ENCODE measurements around the gene ZNF605.
"Not testable (repeated sequence)": the region's sequence is repeated elsewhere in the genome, so short reads cannot be mapped to it uniquely, and the experiment has no call there.

The ZNF605 gene

GRCh38 chr12:132904718-132905328 lies 51.3 kb downstream of the ZNF605 start:
- DNase-seq (ENCODE audit: low read depth), result peak; percentile 61

GRCh38 chr12:132899033-132899432 lies 57.1 kb downstream of the ZNF605 start:
- DNase-seq (ENCODE audit: low read depth), result peak; percentile 57

GRCh38 chr12:132888852-132889251 lies 67.3 kb downstream of the ZNF605 start:
- DNase-seq (ENCODE audit: low read depth), result no peak

DNA sequence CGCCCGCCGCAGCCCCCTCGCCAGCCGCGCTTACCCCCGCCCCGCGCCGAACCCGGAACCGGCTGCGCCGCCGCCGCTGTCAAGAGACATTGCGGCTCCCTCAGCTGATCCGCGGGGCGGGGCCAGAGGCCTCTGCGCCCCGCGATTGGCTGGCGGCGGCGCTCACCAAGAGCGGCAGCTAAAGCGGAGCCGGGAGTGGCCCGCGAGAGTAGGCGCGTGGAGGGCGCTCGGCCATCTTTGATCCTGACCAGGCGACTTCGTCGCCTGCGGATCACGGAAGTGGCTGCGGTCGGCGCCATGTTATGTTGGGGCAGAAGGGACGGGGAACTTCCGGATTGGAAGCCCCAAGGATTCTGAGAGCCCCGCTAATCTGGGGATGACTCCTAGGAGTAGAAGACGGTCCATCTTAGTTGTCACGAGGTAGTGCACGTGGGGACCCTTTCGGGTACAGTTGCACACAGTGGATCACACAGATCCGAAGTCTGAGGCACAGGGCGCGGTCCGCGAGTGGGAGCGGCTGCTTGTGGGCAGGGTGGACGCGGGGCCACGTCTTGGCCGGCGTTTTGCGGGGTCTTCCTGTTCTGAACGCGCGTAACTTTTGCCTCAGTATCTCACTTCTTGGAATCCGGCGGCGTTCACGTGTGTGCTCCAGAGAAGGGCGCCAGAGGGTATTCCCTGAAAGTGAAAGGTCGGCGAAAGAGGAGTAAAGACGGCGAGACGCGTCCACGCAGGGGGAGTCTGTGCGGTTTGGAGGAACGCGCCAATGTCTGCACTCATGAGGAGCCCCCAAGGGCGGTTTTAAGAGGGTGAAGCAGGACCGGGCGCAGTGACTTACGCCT lies 68.4 kb downstream of the ZNF605 start, which contains the start of gene CHFR:
TSS of gene CHFR (minus strand) at position 93 of the 839 bp plus-strand sequence. CDS start 277 bp downstream, outside the sequence.
- peak; percentile 99 for DNase-seq (ENCODE audit: low read depth)

- DNase-seq (ENCODE audit: low read depth), result peak; percentile 12
Measured at GRCh38 chr12:132886529-132887477, 69.3 kb downstream of the ZNF605 start.

GRCh38 chr12:132881818-132882217 lies 74.3 kb downstream of the ZNF605 start:
- DNase-seq (ENCODE audit: low read depth), result peak; percentile 94

DNA sequence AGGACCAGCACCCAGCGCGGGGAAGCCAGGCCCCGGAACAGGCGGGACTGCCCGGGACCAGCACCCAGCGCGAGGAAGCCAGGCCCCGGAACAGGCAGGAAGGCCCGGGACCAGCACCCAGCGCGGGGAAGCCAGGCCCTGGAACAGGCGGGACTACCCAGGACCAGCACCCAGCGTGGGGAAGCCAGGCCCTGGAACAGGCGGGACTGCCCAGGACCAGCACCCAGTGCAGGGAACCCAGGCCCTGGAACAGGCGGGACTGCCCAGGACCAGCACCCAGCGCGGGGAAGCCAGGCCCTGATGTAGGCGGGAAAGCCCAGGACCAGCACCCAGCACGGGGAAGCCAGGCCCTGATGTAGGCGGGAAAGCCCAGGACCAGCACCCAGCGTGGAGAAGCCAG lies 81.5 kb downstream of the ZNF605 start:
- not testable (repeated sequence) for DNase-seq (ENCODE audit: low read depth)

GRCh38 chr12:132874175-132874574 lies 81.9 kb downstream of the ZNF605 start:
- DNase-seq (ENCODE audit: low read depth), result no peak

DNA sequence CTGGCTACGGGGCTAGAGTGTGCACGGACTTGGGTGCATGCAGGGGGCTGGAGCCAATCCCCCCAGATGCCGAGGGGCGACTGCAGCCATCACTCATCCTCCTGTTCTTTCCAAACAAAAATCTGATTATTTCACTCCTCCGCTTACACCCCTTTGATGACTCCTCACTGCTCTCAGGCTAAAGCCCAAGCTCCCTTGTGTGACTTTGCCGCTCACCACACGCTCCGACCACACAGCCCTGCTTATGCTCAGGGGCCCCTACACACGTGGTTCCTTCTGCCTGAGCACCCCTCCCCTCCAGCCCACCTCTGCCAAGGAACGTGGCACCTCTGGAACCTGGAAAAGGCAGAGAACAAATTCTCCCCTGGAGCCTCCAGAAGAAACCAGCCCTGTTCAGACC lies 82.4 kb downstream of the ZNF605 start:
- DNase-seq (ENCODE audit: low read depth), result no peak

- no peak for DNase-seq (ENCODE audit: low read depth)
Measured at GRCh38 chr12:132872975-132873421, 83.1 kb downstream of the ZNF605 start.

- no peak for DNase-seq (ENCODE audit: low read depth)
Measured at GRCh38 chr12:132872073-132872855, 83.8 kb downstream of the ZNF605 start.

GRCh38 chr12:132869551-132869950 lies 86.6 kb downstream of the ZNF605 start:
- DNase-seq (ENCODE audit: low read depth), result no peak

Data from iris pigment epithelial cell (primary cell).